Measurements from ENCODE around the gene IP6K1. TPM values are rescaled to one million over a fixed set of nuclear protein-coding genes. Genes with fewer than 3 reads are reported as not detected.

The IP6K1 gene
- total RNA-seq, 1 donor from 2014 or later: 63.3 TPM

DNA sequence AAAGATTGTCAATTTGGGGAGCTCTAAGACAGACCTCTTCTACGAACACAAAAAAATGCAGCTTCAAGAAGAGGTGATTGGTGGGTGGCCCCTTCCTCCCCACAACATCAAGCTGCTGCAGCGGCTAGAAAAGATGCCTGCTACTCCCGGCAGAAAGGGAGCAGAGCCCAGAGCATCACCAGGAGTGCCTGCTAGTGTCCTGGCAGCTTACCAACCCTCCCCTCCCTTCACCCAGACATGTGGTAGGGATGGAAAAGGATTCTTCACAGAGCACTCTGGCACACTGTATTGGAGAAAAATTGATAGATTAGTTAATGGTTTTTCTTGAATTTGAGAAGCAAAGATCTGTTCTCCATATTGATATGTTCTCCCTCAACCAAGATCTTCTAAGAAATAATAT, 10.8 kb downstream of the IP6K1 start:
- Mint-ChIP-seq H3K36me3 (ENCODE audit: low read depth) (peaks cover 6% of the 10 kb centered on the region), H3K27ac (ENCODE audit: unreplicated experiment) (no peak overlapping the region), H3K4me3 (no peak overlapping the region), H3K27me3 (ENCODE audit: low read depth) (no peaks in the 10 kb centered on the region), H3K4me1 (peaks cover 15% of the 10 kb centered on the region), H3K9me3 (no peaks in the 10 kb centered on the region)
- no peak for DNase-seq (ENCODE audit: low read depth, low spot score)
- no peak for TF ChIP-seq CTCF (conservative IDR thresholded peaks at IDR 0.05)

GRCh38 chr3:49772703-49773102, 13.6 kb downstream of the IP6K1 start:
- Mint-ChIP-seq H3K9me3 (no peaks in the 10 kb centered on the region), H3K4me1 (peaks cover 5% of the 10 kb centered on the region), H3K27me3 (ENCODE audit: low read depth) (no peaks in the 10 kb centered on the region), H3K27ac (ENCODE audit: unreplicated experiment) (no peak overlapping the region), H3K4me3 (no peak overlapping the region), H3K36me3 (ENCODE audit: low read depth) (no peaks in the 10 kb centered on the region)
- no peak for TF ChIP-seq CTCF (conservative IDR thresholded peaks at IDR 0.05)
- no peak for DNase-seq (ENCODE audit: low read depth, low spot score)

DNA sequence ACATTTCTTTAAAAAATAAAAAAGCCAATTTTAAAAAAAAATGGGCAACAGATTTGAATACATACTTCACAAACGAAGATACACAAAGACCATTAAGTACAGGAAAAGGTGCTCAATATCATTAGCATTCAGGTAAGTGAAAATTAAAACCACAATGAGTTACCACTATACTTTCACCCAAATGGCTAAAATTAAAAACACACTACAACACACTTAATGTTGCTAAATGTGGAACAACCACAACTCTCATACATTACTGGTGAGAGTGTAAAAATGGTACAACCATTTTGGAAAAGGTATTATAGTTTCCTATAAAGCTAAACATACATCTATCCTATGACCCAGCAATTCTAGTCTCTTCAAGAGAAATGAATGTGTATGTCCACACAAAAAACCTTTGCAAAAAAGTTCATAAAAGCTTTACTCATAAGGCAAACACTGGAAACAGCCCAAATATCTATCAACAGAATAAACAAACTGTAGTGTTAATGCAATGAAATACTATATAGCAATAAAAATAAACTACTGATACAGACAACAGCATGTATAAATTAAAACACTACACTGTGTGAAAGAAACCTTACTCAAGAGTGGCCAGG, 14.9 kb downstream of the IP6K1 start:
- no peak overlapping the region for H3K27ac Mint-ChIP-seq (ENCODE audit: unreplicated experiment)
- DNase-seq (ENCODE audit: low read depth, low spot score): no peak

DNA sequence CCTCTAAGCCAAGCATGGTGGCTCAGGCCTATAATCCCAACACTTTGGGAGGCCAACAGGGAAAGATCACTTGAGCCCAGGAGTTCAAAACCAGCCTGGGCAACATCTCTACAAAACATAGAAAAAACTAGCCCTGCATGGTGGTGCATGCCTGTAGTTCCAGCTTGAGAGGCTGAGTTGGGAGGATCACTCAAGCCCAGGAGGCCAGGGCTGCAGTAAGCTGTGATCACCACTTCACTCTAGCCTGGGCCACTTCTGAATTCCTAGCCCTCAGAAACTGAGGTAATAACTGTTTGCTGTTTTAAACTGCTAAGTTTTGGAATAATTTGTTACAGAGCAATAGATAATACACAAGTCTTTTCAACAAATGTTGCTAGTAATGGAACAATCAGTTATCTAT, 16.4 kb downstream of the IP6K1 start:
- Mint-ChIP-seq H3K36me3 (ENCODE audit: low read depth) (no peaks in the 10 kb centered on the region), H3K9me3 (no peaks in the 10 kb centered on the region), H3K27ac (ENCODE audit: unreplicated experiment) (peak overlapping the region; percentile 50), H3K27me3 (ENCODE audit: low read depth) (no peaks in the 10 kb centered on the region), H3K4me3 (no peak overlapping the region), H3K4me1 (peaks cover 5% of the 10 kb centered on the region)
- no peak for DNase-seq (ENCODE audit: low read depth, low spot score)
- TF ChIP-seq CTCF (conservative IDR thresholded peaks at IDR 0.05): no peak

More for the DNA sequence above, 14.9 kb downstream of the IP6K1 start:
- peaks cover 5% of the 10 kb centered on the region for H3K4me1 Mint-ChIP-seq
- H3K27me3 Mint-ChIP-seq (ENCODE audit: low read depth): no peaks in the 10 kb centered on the region
- no peak for TF ChIP-seq CTCF (conservative IDR thresholded peaks at IDR 0.05)
- no peaks in the 10 kb centered on the region for H3K9me3 Mint-ChIP-seq
- H3K4me3 Mint-ChIP-seq: no peak overlapping the region
- no peaks in the 10 kb centered on the region for H3K36me3 Mint-ChIP-seq (ENCODE audit: low read depth)

DNA sequence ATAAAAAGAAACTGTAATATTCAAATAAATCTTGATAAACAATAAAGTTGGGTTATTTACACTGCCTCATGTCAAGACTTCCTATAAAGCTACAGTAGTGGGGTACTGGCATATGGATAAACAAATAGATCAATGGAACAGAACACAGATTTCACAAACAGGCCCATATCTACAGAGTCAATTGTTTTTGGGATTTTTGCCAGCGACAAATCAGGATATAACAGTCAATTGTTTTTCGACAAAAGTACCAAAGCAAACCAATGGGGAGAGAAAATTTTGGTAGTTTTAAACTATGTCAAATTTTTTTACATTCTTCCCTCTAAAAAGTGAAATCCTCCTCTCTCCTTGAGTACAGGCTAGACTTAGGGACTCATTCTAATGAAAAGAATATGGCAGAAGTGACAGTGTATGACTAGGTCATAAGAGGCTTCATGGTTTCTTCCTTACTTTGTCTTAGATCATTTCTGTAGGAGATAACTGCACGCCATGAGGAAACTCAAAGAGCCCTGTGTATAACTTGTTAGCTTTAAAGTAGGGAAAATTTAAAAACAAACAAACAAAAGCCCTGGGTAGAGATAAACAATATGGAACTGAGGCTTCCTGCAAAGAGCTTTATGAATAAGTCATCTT, 16.9 kb downstream of the IP6K1 start:
- Mint-ChIP-seq H3K4me1 (peaks cover 1% of the 10 kb centered on the region), H3K9me3 (no peaks in the 10 kb centered on the region), H3K27me3 (ENCODE audit: low read depth) (no peaks in the 10 kb centered on the region), H3K27ac (ENCODE audit: unreplicated experiment) (no peak overlapping the region), H3K36me3 (ENCODE audit: low read depth) (no peaks in the 10 kb centered on the region), H3K4me3 (no peak overlapping the region)
- no peak for DNase-seq (ENCODE audit: low read depth, low spot score)
- TF ChIP-seq CTCF (conservative IDR thresholded peaks at IDR 0.05): no peak
